ENCODE measurements around the gene GNG14. TPM values are rescaled to one million over a fixed set of nuclear protein-coding genes. Genes with fewer than 3 reads are reported as not detected.
"Not testable (repeated sequence)": the region's sequence is repeated elsewhere in the genome, so short reads cannot be mapped to it uniquely, and the experiment has no call there.

The GNG14 gene
- total RNA-seq, 1 donor from 2014 or later = not detected

DNA sequence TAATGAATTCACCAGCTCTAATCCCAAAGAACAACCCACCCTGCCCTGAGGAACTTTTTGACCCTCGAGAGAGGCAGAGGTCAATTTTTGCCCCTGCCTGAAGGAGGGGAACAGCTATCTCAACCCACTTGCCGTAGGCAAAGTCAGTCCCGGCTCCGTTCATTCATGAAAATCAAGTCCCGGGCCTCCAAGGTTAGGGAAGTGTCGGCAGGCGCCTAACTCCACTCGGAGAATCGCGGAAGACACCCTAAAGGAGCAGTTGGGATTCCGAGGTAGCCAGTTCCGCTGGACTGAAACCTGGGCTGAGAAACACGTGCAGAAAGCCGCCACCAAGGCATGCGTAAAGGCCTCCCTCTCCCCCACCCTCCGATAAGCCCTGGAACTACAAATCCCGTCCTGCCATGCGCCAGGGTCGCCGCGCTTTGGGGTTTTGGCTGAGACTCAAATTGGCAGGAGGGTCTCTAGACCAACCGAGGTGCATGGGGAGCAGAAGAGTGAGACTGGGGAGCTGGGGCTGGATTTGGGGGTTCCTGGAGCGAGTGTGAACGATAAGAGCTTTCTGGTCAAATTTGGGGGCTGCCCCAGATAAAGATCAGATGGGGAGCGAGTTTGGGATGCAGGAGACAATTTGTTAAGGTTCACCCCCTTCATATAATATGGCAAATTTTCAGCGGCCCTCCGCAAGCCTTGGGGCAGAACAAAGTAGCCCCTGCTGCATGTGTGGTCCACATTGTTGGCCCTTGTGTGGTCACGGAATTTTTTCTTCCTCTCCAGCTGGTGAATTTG lies 36.0 kb downstream of the GNG14 start, which contains the start of gene TNPO2:
Gene TNPO2 (minus strand): TSS at position 292 of the 786 bp plus-strand sequence. CDS start 2,955 bp downstream, outside the sequence.
- peak; percentile 1 for ATAC-seq

DNA sequence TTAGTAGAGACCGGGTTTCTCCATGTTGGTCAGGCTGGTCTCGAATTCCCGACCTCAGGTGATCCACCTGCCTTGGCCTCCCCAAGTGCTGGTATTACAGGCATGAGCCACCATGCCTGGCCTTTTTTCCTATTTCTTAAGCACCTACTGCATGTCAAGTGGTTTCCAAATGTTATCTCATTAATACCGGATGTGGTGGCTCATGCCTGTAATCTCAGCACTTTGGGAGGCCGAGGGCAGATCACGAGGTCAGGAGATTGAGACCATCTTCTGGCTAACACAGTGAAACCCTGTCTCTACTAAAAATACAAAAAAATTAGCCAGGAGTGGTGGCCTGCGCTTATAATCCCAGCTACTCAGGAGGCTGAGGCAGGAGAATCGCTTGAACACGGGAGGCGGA lies 37.8 kb downstream of the GNG14 start:
- not testable (repeated sequence) for ATAC-seq

DNA sequence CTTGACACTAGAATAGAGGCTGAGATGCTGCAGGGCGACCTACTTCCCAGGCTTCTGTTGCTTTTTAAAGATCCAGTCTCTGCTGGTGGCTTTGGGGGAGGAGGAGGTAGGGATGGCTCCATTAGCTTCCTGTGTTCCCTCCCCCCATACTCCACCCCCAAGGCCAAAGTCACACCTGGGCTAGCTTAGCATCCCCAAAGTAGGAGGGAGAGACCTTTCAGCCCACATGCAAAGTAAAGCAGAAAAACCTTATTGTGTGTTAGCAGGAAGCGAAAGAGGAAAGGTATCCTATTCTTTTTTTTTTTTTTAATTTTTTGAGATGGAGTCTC lies 39.2 kb downstream of the GNG14 start:
- no peak for ATAC-seq

DNA sequence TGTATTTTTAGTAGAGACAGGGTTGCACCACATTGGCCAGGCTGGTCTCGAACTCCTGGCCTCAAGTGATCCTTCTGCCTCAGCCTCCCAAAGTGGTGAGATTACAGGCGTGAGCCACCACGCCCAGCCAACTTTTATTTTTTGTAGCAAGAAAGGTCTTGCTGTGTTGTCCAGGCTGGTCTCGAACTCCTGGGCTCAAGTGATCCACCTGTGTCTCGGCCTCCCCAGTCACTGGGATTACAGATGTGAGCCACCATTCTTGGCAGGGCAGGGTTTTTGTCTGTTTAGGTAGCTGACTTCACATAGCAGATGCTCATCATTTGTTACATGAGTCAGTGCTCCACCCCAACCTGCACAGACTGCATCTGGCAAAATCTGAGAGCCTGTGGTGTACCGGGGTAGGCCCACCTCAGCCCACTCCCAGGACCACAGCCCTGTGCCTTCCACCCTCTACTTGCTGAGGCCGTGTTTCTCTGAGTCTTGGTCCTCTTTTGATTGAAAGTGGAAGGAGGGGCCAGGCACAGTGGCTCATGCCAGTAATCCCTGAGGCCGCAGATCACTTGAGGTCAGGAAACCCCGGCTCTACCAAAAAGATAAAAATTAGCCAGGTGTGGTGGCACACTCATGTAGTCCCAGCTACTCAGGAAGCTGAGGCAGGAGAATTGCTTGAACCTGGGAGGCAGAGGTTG lies 40.1 kb downstream of the GNG14 start:
- ATAC-seq = peak; percentile 16

DNA sequence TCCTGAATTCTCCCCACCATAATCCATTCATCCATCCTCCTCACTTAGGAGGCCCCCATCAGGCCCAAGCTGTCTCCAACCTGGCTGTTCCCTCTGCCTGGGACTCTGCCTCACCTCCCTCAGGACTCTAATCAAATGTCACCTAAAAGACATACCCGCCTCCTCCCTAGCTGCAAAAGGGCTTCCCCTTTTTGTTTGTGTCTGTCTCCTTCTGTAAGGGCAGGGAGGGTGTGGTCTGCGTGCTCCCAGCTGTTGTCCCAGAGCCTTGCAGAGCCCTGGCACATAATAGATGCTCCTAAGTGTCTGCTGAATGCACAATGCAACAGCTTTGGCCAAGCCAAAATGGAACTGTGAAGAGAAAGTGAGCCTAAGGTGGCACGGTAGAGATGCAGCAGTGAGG lies 42.3 kb downstream of the GNG14 start:
- ATAC-seq = no peak

DNA sequence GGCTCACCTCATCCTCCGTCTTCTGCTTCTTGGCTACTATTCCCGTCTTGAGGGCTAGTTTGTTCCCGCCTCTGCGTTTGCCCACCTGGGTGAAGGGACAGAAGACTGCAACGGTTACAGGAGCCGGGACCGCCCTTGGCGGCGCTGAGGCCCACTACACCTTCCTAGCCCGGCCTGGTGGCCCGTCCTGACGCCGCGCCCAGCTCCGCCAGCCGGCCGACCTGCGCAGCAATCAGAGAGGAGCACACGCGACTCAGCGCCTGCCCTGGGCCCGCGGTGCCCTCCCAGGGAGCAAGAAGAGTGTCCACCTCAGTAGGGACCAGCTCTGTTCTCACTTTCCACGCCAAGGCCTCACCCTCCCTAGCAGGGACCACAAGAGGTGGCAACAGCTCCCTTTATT lies 43.5 kb downstream of the GNG14 start:
- no peak for ATAC-seq

DNA sequence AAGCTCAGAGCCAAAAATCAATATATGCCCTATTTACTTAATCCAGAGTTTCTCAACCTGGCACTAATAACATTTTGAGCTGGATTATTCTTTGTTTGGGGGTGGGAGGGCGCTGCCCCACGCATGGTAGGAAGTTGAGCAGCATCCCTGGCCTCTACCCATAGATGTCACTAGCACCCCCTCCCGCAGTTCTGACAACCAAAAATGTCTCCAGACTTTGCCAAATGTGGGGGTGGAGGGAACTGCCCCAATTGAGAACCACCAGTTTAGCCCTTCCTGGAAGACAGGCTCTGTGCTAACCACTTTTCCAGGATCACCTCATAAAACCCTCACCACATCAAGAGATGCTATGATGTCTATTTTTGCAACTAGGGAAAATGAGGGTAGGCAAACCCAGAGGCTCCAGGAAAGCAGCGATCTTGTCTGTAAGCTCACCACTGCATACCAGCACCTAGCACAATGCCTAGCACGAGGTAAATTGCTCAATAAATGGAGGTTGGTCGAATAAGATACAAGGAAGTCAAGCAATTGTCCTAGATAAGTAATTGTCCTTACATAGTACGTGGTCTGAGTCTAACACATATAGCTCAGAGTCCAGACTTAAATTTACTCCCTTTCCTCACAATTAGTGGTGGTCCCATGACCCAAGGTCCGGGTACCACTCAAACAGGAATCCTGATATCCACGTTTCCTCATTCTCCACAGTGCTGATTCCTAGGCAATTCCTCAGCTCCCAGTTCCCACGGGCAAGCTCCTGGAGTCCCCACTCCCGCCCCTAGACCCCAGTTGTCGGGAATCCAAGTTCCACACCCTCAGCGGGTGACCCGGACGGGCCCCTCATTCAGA lies 45.8 kb downstream of the GNG14 start:
- no peak for ATAC-seq

DNA sequence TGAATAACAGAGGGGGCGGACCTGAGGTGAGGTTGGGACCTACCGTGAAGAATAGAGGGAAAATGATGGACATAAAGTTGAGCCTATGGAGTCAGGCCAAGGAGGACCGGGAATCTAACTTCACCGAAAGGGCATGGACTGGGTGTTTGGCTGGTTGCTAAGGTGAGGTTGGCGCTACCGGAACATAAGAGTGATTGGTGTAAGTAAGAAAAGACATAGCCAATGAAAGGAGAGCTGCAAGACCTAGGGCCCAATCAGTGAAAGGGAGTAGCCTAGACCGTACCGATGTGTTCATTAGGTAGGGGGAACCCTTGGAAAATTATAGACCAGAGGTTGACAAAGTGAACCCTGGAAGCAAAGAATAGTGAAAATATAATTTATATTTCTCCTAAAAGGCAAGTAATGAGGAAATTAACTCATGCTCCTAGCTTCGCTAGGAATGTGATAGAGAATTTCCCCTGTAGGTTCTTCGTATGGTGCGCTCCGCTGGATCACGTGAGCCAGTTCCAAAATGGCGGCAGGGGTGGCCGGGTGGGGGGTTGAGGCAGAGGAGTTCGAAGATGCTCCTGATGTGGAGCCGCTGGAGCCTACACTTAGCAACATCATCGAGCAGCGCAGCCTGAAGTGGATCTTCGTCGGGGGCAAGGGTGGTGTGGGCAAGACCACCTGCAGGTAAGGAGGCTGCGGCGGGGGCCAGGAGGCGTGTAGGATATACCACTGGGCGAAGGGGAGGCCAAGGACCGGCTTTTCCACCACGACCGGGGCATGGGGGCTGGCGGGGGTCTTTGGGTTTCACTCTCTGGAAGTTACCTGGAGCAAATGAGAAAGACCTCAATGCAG lies 49.4 kb downstream of the GNG14 start, which contains the start of gene GET3:
Gene GET3 (plus strand): TSS at position 503 of the 840 bp plus-strand sequence. CDS start 9 bp downstream, at position 512.
- ATAC-seq = peak; percentile 89

DNA sequence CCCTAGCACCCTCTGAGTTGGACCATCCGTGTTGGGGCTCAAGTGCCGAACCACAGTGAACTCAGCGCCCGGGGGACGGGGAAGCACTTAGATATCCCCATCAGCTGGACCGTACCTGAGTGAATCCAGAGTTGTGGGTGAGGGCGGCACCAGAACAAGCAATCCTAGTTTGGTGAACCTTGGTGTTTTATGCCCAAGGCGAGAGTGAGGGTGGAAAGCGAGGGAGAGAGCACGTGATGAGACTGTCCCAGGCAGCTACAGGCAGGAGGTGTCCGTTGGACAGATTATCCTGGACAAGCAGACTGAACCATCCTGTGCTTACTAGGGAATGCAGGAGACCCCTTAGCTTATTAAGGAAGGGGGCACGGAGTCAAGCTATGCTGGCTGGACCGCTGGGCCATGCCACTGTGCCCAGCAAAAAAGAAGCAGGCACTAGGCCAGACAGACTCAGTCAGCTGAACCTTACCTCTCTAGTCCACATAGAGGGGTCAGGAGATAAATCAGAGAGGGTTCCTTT lies 50.1 kb downstream of the GNG14 start:
- ATAC-seq = no peak

Other genes with a start within 250 kb of the GNG14 start
- 3.4 TPM for gene ZNF443, start 247.0 kb upstream of the GNG14 start, total RNA-seq
- gene ZNF709, start 203.2 kb upstream of the GNG14 start, total RNA-seq = 0.52 TPM
- gene ZNF564, start 136.5 kb upstream of the GNG14 start, total RNA-seq = 4.1 TPM
- gene ZNF490, start 77.2 kb upstream of the GNG14 start, total RNA-seq = 5.2 TPM
- gene ZNF791, start 77.1 kb upstream of the GNG14 start, total RNA-seq = 14.7 TPM
- 29.0 TPM for gene MAN2B1, start 21.3 kb upstream of the GNG14 start, total RNA-seq
- 4.0 TPM for gene WDR83, start 21.2 kb upstream of the GNG14 start, total RNA-seq
- 34.1 TPM for gene DHPS, start 6.1 kb upstream of the GNG14 start, total RNA-seq
- gene FBXW9, start 8.6 kb downstream of the GNG14 start, total RNA-seq = 11.1 TPM
- gene TNPO2, start 35.9 kb downstream of the GNG14 start, total RNA-seq = 36.0 TPM
- 122 TPM for gene TRIR, start 46.7 kb downstream of the GNG14 start, total RNA-seq
- gene GET3, start 49.5 kb downstream of the GNG14 start, total RNA-seq = 60.9 TPM
- not detected for gene BEST2, start 63.8 kb downstream of the GNG14 start, total RNA-seq
- gene HOOK2, start 87.6 kb downstream of the GNG14 start, total RNA-seq = 38.2 TPM
- gene JUNB, start 103.5 kb downstream of the GNG14 start, total RNA-seq = 267 TPM
- 304 TPM for gene PRDX2, start 113.8 kb downstream of the GNG14 start, total RNA-seq
- gene THSD8, start 114.1 kb downstream of the GNG14 start, total RNA-seq = 9.7 TPM
- 20.0 TPM for gene RNASEH2A, start 118.6 kb downstream of the GNG14 start, total RNA-seq
- gene RTBDN, start 146.6 kb downstream of the GNG14 start, total RNA-seq = not detected
- gene MAST1, start 150.5 kb downstream of the GNG14 start, total RNA-seq = not detected
- gene DNASE2, start 193.5 kb downstream of the GNG14 start, total RNA-seq = 22.5 TPM
- gene KLF1, start 199.2 kb downstream of the GNG14 start, total RNA-seq = not detected
- 16.1 TPM for gene GCDH, start 203.2 kb downstream of the GNG14 start, total RNA-seq
- 0.56 TPM for gene SYCE2, start 231.3 kb downstream of the GNG14 start, total RNA-seq
- 46.6 TPM for gene FARSA, start 245.7 kb downstream of the GNG14 start, total RNA-seq

All from esophagus mucosa (tissue), 1 donor.